Transverse colon (tissue), 3 donors: ENCODE data around the gene MT1X.

Experiments
- EP300 ChIP-seq: sonication (generic); formaldehyde crosslinking; IDR thresholded peaks from one replicate; pipeline ENCODE4 v1.6.1; 2017; ENCODE audit warnings: antibody characterized with exemption, low read depth
- TF ChIP-seq, protein P1 (sequence below), 5 experiments: fragments of 200-600 bp in 3 of 5; fragments of 450-650 bp in 2 of 5; sonication (generic) in 3 of 5; IDR thresholded peaks; 1 replicate in 2 of 5; 2 replicates in 3 of 5; pipeline ENCODE4 v1.5.1; 2016 to 2017; ENCODE audit warnings: antibody characterized with exemption in 5 of 5, inconsistent platforms in 3 of 5, mild to moderate bottlenecking in 2 of 5, moderate library complexity in 1 of 5

DNA sequence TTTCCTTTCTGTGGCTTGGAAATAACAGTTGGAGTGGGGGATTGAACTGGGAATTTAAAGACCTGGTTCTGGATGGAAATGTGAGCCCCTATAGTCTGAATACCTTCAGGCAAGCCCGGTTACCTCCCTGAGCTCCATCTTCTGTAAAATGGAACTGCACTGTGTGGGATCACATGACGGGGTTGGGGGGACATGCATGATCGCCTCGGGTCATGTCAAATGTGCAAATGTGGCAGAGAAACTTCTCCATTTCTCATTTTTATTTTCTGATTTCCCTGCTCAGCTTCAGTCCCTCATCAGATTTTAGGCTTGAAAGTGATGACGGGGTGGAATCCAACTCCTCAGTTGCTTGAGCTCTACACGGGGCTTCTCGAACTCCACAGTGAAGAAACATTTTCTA is 29.1 kb upstream of the MT1X start:
- TF ChIP-seq, protein P1, sequence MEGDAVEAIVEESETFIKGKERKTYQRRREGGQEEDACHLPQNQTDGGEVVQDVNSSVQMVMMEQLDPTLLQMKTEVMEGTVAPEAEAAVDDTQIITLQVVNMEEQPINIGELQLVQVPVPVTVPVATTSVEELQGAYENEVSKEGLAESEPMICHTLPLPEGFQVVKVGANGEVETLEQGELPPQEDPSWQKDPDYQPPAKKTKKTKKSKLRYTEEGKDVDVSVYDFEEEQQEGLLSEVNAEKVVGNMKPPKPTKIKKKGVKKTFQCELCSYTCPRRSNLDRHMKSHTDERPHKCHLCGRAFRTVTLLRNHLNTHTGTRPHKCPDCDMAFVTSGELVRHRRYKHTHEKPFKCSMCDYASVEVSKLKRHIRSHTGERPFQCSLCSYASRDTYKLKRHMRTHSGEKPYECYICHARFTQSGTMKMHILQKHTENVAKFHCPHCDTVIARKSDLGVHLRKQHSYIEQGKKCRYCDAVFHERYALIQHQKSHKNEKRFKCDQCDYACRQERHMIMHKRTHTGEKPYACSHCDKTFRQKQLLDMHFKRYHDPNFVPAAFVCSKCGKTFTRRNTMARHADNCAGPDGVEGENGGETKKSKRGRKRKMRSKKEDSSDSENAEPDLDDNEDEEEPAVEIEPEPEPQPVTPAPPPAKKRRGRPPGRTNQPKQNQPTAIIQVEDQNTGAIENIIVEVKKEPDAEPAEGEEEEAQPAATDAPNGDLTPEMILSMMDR (IDR thresholded peaks at IDR 0.05) = no peak
- TF ChIP-seq EP300 = no peak
